Fibroblast of lung (primary cell): ENCODE measurements around the gene RNF126. TPM values are rescaled to one million over a fixed set of nuclear protein-coding genes. Genes with fewer than 3 reads are reported as not detected.

Experiments
- DNase-seq, 2 donors: peaks; one replicate each; pipeline versions ENCODE4 v3.0.0 to v3.0.0-alpha.2; 2010; ENCODE audit warnings: low read depth in 2 of 2
- H2AFZ ChIP-seq: 2 replicates; pipeline ENCODE4 v1.5.1; 2012; ENCODE audit warnings: low read length, control low read depth, inconsistent platforms
- H3K27ac ChIP-seq: 2 replicates; pipeline ENCODE4 v1.5.1; 2011; ENCODE audit warnings: low read length, control low read depth; ENCODE audit not compliant: insufficient read depth
- H3K27me3 ChIP-seq: 2 replicates; pipeline ENCODE4 v1.5.1; 2011; ENCODE audit warnings: mild to moderate bottlenecking, low read length; ENCODE audit not compliant: control insufficient read depth, insufficient read depth
- H3K36me3 ChIP-seq: 2 replicates; pipeline ENCODE4 v1.5.1; 2011; ENCODE audit warnings: low read length; ENCODE audit not compliant: control insufficient read depth, insufficient read depth
- H3K4me1 ChIP-seq: 2 replicates; pipeline ENCODE4 v1.5.1; 2011; ENCODE audit warnings: low read length; ENCODE audit not compliant: control insufficient read depth, insufficient read depth; ENCODE audit errors: extremely low read depth
- H3K4me2 ChIP-seq: 2 replicates; pipeline ENCODE4 v1.5.1; 2011; ENCODE audit warnings: low read length, control low read depth; ENCODE audit not compliant: insufficient read depth; ENCODE audit errors: extremely low read depth
- H3K4me3 ChIP-seq, 4 experiments: fragments of 200-600 bp in 1 of 4; sonication (generic) in 1 of 4; replicated peaks in 1 of 4; 2 replicates each; pipeline ENCODE4 v1.5.1; 2011 to 2016; ENCODE audit warnings: low read length in 4 of 4, low read depth in 3 of 4, mild to moderate bottlenecking in 3 of 4, control low read depth in 2 of 4, inconsistent platforms in 1 of 4, mixed read lengths in 1 of 4; ENCODE audit not compliant: insufficient read depth in 1 of 4; ENCODE audit errors: control extremely low read depth in 1 of 4
- H3K79me2 ChIP-seq: 2 replicates; pipeline ENCODE4 v1.5.1; 2012; ENCODE audit warnings: mild to moderate bottlenecking, low read length, inconsistent platforms; ENCODE audit not compliant: control insufficient read depth, insufficient read depth
- H3K9ac ChIP-seq: 2 replicates; pipeline ENCODE4 v1.5.1; 2011; ENCODE audit warnings: mild to moderate bottlenecking, low read length, control low read depth; ENCODE audit not compliant: insufficient read depth
- H3K9me3 ChIP-seq: 2 replicates; pipeline ENCODE4 v1.5.1; 2012; ENCODE audit warnings: low read depth, low read length; ENCODE audit not compliant: control insufficient read depth, insufficient read depth
- H4K20me1 ChIP-seq: 2 replicates; pipeline ENCODE4 v1.5.1; 2011; ENCODE audit warnings: low read length; ENCODE audit not compliant: control insufficient read depth, insufficient read depth; ENCODE audit errors: extremely low read depth
- EZH2 ChIP-seq: IDR thresholded peaks from 2 replicates; pipeline ENCODE4 v1.5.1; 2012; ENCODE audit warnings: low read length, control low read depth, mild to moderate bottlenecking; ENCODE audit errors: missing control alignments
- polyA plus RNA-seq, 2 donors: library from polyadenylated mRNA; depleted of rRNA in 1 of 2; stranded (reverse) in 1 of 2; unstranded in 1 of 2; fragments of >200 nt; gene quantifications; 2 replicates each; pipeline ENCODE4 v1.2.1, GENCODE V29; 2011 to 2012; ENCODE audit warnings: missing spikeins in 1 of 2
- total RNA-seq: library from RNA; depleted of rRNA; stranded (reverse); fragments of >200 nt; gene quantifications from 2 replicates; pipeline ENCODE4 v1.2.1, GENCODE V29; 2014
- TF ChIP-seq, protein P1 (sequence below), 2 donors: IDR thresholded peaks in 1 of 2; conservative IDR thresholded peaks in 1 of 2; 1 replicate in 1 of 2; 2 replicates in 1 of 2; pipeline ENCODE4 v1.5.1; 2011 to 2012; ENCODE audit warnings: low read length in 2 of 2, control low read depth in 1 of 2, inconsistent platforms in 1 of 2, low read depth in 1 of 2, mild to moderate bottlenecking in 1 of 2

Gene RNF126
- total and polyA plus RNA-seq, 2 donors (not counting 1 experiment from before 2014, with no cell fraction given) = 7.8 to 18.0 TPM

DNA sequence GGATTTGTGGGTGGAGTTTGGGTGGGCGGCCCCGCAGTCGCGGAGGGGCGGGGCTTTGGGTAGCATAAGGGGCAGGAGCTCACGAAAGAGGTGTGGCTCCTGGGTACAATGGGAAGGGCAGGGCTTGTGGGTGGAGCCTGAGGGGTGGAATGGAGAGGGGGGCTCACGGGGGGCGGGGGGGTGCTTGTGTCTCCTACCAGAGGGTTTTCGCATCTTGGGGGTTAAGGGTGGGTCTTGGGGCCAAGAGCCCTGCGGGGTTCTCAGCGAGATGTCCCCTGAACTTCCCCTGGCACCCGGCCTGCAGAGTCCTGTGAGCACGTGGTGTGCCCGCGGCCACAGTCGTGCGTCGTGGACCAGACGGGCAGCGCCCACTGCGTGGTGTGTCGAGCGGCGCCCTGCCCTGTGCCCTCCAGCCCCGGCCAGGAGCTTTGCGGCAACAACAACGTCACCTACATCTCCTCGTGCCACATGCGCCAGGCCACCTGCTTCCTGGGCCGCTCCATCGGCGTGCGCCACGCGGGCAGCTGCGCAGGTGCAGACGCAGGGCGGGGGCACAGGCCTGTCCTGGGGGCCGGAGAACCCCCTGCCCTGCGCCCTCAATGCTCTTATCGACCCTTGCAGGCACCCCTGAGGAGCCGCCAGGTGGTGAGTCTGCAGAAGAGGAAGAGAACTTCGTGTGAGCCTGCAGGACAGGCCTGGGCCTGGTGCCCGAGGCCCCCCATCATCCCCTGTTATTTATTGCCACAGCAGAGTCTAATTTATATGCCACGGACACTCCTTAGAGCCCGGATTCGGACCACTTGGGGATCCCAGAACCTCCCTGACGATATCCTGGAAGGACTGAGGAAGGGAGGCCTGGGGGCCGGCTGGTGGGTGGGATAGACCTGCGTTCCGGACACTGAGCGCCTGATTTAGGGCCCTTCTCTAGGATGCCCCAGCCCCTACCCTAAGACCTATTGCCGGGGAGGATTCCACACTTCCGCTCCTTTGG, 18.3 kb upstream of the RNF126 start:
- H3K4me2 ChIP-seq = peak overlapping the region; percentile 87
- no peaks in the 10 kb centered on the region for H3K36me3 ChIP-seq
- no peaks in the 10 kb centered on the region for H3K27me3 ChIP-seq
- no peaks in the 10 kb centered on the region for H4K20me1 ChIP-seq
- H3K27ac ChIP-seq = peak overlapping the region; percentile 87
- no peaks in the 10 kb centered on the region for H3K9me3 ChIP-seq
- no peak overlapping the region for H3K9ac ChIP-seq
- H3K79me2 ChIP-seq = peaks cover 2% of the 10 kb centered on the region
- no peak for DNase-seq
- H2AFZ ChIP-seq = no peak overlapping the region
- H3K4me3 ChIP-seq = peak overlapping the region in 1 of 4 experiments; percentile 61
- H3K4me1 ChIP-seq = peaks cover 11% of the 10 kb centered on the region
- TF ChIP-seq EZH2 = no peak
- TF ChIP-seq, protein P1, sequence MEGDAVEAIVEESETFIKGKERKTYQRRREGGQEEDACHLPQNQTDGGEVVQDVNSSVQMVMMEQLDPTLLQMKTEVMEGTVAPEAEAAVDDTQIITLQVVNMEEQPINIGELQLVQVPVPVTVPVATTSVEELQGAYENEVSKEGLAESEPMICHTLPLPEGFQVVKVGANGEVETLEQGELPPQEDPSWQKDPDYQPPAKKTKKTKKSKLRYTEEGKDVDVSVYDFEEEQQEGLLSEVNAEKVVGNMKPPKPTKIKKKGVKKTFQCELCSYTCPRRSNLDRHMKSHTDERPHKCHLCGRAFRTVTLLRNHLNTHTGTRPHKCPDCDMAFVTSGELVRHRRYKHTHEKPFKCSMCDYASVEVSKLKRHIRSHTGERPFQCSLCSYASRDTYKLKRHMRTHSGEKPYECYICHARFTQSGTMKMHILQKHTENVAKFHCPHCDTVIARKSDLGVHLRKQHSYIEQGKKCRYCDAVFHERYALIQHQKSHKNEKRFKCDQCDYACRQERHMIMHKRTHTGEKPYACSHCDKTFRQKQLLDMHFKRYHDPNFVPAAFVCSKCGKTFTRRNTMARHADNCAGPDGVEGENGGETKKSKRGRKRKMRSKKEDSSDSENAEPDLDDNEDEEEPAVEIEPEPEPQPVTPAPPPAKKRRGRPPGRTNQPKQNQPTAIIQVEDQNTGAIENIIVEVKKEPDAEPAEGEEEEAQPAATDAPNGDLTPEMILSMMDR (conservative IDR thresholded peaks at IDR 0.05 in 1 of 2, IDR thresholded peaks at IDR 0.05 in 1 of 2; ENCODE audit: low read depth in 1 of 2, low read length in 2 of 2) = no peak

DNA sequence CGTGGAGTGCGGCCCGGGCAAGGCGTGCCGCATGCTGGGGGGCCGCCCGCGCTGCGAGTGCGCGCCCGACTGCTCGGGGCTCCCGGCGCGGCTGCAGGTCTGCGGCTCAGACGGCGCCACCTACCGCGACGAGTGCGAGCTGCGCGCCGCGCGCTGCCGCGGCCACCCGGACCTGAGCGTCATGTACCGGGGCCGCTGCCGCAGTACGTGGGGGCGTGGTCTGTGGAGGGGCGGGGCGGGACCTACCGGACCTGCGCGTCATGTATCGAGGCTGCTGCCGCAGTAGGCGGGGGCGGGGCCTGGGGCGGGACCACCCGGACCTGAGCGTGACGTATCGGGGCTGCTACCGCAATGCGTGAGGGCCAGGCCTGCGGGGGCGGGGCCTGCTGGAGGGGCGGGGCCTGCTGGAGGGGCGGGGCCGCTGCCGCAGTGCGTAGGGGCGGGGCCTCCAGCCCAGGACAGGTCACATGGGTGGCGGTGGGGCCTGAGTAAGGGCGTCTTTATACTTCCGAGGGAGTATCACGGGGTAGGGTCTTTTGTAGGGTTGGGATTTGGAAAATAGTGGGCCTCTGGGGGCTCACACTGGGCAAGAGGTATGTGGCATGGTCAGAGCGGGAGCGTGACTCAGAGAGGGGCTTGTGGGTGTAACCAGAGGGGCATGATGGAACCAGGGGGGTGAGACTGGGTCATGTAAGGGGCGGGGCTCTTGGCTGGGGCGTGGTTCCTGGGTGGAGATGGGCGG, 17.4 kb upstream of the RNF126 start:
- H3K4me3 ChIP-seq = peak overlapping the region; percentile 43 to 73 (median 63)
- peak; percentile 96 to 99 for DNase-seq
- H3K4me1 ChIP-seq = peaks cover 17% of the 10 kb centered on the region
- H3K9me3 ChIP-seq = no peaks in the 10 kb centered on the region
- no peak for TF ChIP-seq EZH2
- TF ChIP-seq, protein P1 (conservative IDR thresholded peaks at IDR 0.05 in 1 of 2, IDR thresholded peaks at IDR 0.05 in 1 of 2; ENCODE audit: low read depth in 1 of 2, low read length in 2 of 2) = peak in 1 of 2 donors; percentile 20
- peak overlapping the region; percentile 87 for H3K4me2 ChIP-seq
- H2AFZ ChIP-seq = peak overlapping the region; percentile 77
- peaks cover 2% of the 10 kb centered on the region for H3K79me2 ChIP-seq
- H3K9ac ChIP-seq = peak overlapping the region; percentile 97
- H3K27me3 ChIP-seq = no peaks in the 10 kb centered on the region
- no peaks in the 10 kb centered on the region for H3K36me3 ChIP-seq
- H4K20me1 ChIP-seq = no peaks in the 10 kb centered on the region
- H3K27ac ChIP-seq = peak overlapping the region; percentile 91
